Measurements from ENCODE around the gene IL1RN. TPM values are rescaled to one million over a fixed set of nuclear protein-coding genes. Genes with fewer than 3 reads are reported as not detected.

The IL1RN gene
- total and polyA plus RNA-seq, 2 of the 13 experiments (the other 11 are each of a cell fraction or from before 2014, with no cell fraction given): 21.2 to 101 TPM

DNA sequence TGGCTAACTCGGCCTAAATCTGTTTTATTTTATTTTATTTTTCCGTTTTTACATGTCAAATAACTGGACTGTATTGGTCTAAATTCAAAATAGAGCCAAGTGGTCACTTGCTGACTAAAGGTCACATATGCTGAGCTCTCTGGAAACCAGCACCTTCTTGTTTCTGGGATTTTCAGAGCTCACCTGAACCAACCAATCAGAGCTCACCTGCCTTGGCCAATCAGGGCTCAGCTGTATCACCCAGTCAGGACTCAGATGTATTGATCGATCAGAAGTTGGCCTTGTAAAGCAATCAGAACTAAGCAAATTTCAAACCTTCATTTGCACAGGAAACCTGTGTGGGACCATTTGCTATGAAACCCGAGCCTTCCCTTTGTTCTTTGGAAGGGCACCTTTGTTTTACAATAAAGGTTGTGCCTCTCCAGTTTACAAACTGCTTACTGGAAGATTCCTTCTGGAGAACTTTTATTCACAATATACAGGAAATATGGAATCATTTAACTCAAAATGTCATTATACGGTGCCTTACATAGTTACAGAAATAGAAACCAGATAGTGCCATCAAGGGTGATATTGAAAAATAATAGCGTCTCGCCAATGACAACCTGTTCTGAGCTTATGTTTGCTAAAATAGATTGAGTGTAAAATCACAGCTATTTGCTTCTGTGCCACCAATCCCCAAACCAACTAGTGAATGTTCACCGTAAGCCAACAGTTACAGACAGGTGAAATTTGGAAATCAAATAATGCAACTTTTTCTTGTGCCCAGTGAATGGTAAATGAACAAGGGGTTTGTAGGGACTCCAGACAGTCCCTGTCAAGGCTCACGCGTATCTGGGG is 29.1 kb downstream of the IL1RN start (continued):
- TF ChIP-seq, protein P1, sequence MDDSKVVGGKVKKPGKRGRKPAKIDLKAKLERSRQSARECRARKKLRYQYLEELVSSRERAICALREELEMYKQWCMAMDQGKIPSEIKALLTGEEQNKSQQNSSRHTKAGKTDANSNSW (CRISPR knock-in tag; IDR thresholded peaks at IDR 0.05; ENCODE audit: borderline replicate concordance): no peak
- TF ChIP-seq ZNF772 (CRISPR knock-in tag; IDR thresholded peaks at IDR 0.05) (no peak), KLF12 (CRISPR knock-in tag; IDR thresholded peaks at IDR 0.05; ENCODE audit: borderline replicate concordance) (no peak), MAFG (CRISPR knock-in tag; IDR thresholded peaks at IDR 0.05) (no peak), ZNF143 (CRISPR knock-in tag; IDR thresholded peaks at IDR 0.05) (no peak), CBFB (CRISPR knock-in tag; IDR thresholded peaks at IDR 0.05) (no peak), AGO1 (IDR thresholded peaks at IDR 0.05; ENCODE audit: low read depth, low read length, poor library complexity, severe bottlenecking) (no peak), ZNF816 (CRISPR knock-in tag; IDR thresholded peaks at IDR 0.05; ENCODE audit: borderline replicate concordance) (no peak), HMG20B (CRISPR knock-in tag; conservative IDR thresholded peaks at IDR 0.05) (peak; percentile 99), ELF3 (CRISPR knock-in tag; IDR thresholded peaks at IDR 0.05) (peak; percentile 51), ZSCAN20 (CRISPR knock-in tag; IDR thresholded peaks at IDR 0.05; ENCODE audit: borderline replicate concordance) (no peak), ZNF720 (CRISPR knock-in tag; IDR thresholded peaks at IDR 0.05) (no peak)
- TF ChIP-seq, protein P2, sequence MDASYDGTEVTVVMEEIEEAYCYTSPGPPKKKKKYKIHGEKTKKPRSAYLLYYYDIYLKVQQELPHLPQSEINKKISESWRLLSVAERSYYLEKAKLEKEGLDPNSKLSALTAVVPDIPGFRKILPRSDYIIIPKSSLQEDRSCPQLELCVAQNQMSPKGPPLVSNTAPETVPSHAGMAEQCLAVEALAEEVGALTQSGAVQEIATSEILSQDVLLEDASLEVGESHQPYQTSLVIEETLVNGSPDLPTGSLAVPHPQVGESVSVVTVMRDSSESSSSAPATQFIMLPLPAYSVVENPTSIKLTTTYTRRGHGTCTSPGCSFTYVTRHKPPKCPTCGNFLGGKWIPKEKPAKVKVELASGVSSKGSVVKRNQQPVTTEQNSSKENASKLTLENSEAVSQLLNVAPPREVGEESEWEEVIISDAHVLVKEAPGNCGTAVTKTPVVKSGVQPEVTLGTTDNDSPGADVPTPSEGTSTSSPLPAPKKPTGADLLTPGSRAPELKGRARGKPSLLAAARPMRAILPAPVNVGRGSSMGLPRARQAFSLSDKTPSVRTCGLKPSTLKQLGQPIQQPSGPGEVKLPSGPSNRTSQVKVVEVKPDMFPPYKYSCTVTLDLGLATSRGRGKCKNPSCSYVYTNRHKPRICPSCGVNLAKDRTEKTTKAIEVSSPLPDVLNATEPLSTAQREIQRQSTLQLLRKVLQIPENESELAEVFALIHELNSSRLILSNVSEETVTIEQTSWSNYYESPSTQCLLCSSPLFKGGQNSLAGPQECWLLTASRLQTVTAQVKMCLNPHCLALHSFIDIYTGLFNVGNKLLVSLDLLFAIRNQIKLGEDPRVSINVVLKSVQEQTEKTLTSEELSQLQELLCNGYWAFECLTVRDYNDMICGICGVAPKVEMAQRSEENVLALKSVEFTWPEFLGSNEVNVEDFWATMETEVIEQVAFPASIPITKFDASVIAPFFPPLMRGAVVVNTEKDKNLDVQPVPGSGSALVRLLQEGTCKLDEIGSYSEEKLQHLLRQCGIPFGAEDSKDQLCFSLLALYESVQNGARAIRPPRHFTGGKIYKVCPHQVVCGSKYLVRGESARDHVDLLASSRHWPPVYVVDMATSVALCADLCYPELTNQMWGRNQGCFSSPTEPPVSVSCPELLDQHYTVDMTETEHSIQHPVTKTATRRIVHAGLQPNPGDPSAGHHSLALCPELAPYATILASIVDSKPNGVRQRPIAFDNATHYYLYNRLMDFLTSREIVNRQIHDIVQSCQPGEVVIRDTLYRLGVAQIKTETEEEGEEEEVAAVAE (CRISPR knock-in tag; IDR thresholded peaks at IDR 0.05; ENCODE audit: borderline replicate concordance): peak; percentile 22; the same call in 1 of the 2 replicates
- TF ChIP-seq, protein P3, sequence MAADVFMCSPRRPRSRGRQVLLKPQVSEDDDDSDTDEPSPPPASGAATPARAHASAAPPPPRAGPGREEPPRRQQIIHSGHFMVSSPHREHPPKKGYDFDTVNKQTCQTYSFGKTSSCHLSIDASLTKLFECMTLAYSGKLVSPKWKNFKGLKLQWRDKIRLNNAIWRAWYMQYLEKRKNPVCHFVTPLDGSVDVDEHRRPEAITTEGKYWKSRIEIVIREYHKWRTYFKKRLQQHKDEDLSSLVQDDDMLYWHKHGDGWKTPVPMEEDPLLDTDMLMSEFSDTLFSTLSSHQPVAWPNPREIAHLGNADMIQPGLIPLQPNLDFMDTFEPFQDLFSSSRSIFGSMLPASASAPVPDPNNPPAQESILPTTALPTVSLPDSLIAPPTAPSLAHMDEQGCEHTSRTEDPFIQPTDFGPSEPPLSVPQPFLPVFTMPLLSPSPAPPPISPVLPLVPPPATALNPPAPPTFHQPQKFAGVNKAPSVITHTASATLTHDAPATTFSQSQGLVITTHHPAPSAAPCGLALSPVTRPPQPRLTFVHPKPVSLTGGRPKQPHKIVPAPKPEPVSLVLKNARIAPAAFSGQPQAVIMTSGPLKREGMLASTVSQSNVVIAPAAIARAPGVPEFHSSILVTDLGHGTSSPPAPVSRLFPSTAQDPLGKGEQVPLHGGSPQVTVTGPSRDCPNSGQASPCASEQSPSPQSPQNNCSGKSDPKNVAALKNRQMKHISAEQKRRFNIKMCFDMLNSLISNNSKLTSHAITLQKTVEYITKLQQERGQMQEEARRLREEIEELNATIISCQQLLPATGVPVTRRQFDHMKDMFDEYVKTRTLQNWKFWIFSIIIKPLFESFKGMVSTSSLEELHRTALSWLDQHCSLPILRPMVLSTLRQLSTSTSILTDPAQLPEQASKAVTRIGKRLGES (CRISPR knock-in tag; IDR thresholded peaks at IDR 0.05; ENCODE audit: borderline replicate concordance): no peak
- TF ChIP-seq, protein P4, sequence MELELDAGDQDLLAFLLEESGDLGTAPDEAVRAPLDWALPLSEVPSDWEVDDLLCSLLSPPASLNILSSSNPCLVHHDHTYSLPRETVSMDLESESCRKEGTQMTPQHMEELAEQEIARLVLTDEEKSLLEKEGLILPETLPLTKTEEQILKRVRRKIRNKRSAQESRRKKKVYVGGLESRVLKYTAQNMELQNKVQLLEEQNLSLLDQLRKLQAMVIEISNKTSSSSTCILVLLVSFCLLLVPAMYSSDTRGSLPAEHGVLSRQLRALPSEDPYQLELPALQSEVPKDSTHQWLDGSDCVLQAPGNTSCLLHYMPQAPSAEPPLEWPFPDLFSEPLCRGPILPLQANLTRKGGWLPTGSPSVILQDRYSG (CRISPR knock-in tag; IDR thresholded peaks at IDR 0.05): no peak
- TF ChIP-seq, protein P5, sequence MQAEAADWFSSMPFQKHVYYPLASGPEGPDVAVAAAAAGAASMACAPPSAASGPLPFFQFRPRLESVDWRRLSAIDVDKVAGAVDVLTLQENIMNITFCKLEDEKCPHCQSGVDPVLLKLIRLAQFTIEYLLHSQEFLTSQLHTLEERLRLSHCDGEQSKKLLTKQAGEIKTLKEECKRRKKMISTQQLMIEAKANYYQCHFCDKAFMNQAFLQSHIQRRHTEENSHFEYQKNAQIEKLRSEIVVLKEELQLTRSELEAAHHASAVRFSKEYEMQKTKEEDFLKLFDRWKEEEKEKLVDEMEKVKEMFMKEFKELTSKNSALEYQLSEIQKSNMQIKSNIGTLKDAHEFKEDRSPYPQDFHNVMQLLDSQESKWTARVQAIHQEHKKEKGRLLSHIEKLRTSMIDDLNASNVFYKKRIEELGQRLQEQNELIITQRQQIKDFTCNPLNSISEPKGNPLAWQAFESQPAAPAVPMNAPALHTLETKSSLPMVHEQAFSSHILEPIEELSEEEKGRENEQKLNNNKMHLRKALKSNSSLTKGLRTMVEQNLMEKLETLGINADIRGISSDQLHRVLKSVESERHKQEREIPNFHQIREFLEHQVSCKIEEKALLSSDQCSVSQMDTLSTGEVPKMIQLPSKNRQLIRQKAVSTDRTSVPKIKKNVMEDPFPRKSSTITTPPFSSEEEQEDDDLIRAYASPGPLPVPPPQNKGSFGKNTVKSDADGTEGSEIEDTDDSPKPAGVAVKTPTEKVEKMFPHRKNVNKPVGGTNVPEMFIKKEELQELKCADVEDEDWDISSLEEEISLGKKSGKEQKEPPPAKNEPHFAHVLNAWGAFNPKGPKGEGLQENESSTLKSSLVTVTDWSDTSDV (CRISPR knock-in tag; IDR thresholded peaks at IDR 0.05): no peak
